D341Med (cell line): ENCODE results near the gene OR6C74.

Experiments used
- DNase-seq: peaks from one replicate; pipeline ENCODE4 v3.0.0; 2012; ENCODE audit warnings: low spot score

OR6C74 gene

GRCh38 chr12:55244309-55244708 is at the start of gene OR6C74:
TSS of gene OR6C74 (plus strand) at chr12:55244609. CDS start at chr12:55247288, 2,679 bp downstream.
- DNase-seq: no peak

GRCh38 chr12:55220725-55221124 is 23.7 kb upstream of the OR6C74 start, which contains the start of gene OR10A7:
TSS of gene OR10A7 (plus strand) at chr12:55221025. CDS start at chr12:55221025, 0 bp downstream.
- no peak for DNase-seq

GRCh38 chr12:55226523-55226922 is 17.9 kb upstream of the OR6C74 start:
- no peak for DNase-seq

GRCh38 chr12:55227643-55228042 is 16.8 kb upstream of the OR6C74 start:
- DNase-seq: no peak

- no peak for DNase-seq
These were observed 1.8 kb downstream of the OR6C74 start for GRCh38 chr12:55246159-55246558.

- DNase-seq: no peak
These were observed 6.5 kb downstream of the OR6C74 start for GRCh38 chr12:55250944-55251343.

GRCh38 chr12:55253281-55253680 is 8.9 kb downstream of the OR6C74 start:
- DNase-seq: no peak

GRCh38 chr12:55256831-55257230 is 12.4 kb downstream of the OR6C74 start:
- no peak for DNase-seq

GRCh38 chr12:55258303-55258702 is 13.9 kb downstream of the OR6C74 start:
- DNase-seq: no peak

- DNase-seq: no peak
These were observed 36.6 kb downstream of the OR6C74 start for GRCh38 chr12:55280991-55281390.

- DNase-seq: no peak
These were observed 45.6 kb downstream of the OR6C74 start for GRCh38 chr12:55289999-55290398.
